T-helper 2 cell (primary cell): ENCODE data around the gene HTR3B.
"Not testable (repeated sequence)": the region's sequence is repeated elsewhere in the genome, so short reads cannot be mapped to it uniquely, and the experiment has no call there.

Experiments
- DNase-seq, 5 experiments: peaks; one replicate each; pipeline versions ENCODE4 v3.0.0 to v3.0.0-alpha.2; 2012 to 2022

Gene HTR3B

DNA sequence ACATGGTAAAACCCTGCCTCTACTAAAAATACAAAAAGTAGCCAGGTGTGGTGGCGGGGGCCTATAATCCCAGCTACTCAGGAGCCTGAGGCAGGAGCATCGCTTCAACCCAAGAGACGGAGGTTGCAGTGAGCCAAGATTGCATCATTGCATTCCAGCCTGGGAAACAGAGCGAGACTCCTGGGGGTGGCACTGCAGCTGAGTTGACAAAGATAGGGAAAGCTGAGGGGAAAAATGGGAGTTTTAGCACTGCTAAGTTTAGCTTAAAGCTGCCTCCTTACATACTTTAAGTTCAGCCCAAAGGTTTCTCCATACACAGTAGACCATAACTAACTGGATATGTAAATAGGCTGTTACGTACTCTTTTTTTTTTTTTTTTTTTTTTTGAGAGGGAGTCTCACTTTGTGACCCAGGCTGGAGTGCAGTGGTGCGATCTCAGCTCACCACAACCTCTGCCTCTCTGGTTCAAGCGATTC is 20.2 kb upstream of the HTR3B start:
- no peak for DNase-seq

DNA sequence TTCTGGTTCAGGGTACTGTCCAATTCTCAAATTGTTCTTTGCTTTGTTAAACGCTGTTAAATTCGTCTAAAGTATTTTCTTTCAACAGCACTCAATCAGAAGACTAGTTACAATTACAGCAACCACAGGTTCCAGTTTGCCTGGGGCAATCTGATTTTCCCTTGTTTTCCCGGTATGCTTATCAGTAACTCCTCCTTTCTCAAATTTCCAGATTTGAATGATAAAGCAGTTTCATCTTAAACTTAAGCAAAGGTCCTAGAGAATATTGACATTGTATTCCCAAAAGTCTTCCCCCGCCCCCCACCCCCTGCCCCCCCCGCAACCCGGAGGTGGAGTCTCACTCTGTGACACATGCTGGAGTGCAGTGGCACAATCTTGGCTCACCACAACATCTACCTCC is 18.7 kb upstream of the HTR3B start:
- DNase-seq: no peak

DNA sequence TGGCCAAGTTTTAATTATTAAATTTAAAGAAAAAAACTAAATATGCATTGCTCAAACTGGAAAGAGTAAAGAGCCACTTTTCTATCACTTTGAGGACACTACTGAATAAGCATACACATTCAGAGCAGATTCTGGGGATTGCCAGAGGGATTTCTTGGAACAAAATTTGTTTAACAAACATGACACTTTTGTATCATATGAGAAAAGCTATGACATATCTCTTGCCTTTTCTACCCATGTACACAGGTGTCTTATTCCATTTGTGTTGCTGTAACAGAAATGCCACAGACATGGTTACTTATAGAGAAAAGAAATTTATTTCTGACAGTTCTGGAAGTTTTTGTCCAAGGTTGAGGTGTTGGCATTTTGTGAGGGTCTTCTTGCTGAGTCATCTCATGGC is 15.7 kb upstream of the HTR3B start:
- no peak for DNase-seq

DNA sequence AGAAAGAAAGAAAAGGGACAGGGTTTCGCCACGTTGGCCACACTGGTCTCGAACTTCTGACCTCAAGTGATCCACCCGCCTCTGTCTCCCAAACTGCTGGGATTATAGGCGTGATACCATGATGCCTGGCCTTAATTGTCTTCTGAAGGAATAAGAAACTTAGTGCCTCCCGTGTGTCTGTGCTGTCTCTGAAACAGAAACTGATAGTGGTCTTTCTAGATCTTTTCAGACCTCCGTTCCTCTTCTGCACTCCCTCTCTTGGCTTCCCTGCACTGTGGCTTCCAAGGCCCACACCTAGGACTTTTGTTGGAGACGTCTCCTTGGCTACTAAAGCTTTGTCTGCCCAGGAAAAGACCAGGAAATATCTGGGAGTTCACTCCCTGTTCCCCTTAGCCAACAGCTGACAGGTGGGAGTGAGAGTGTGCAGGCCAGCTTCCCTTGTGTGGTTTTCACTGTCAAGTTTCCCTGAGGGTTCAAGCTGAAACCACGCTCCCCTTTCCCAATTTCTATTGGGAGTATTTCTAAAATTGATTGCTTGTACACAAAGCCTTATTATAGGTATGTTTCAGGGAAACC is 10.1 kb upstream of the HTR3B start:
- peak in 1 of 5 experiments; percentile 8 for DNase-seq

DNA sequence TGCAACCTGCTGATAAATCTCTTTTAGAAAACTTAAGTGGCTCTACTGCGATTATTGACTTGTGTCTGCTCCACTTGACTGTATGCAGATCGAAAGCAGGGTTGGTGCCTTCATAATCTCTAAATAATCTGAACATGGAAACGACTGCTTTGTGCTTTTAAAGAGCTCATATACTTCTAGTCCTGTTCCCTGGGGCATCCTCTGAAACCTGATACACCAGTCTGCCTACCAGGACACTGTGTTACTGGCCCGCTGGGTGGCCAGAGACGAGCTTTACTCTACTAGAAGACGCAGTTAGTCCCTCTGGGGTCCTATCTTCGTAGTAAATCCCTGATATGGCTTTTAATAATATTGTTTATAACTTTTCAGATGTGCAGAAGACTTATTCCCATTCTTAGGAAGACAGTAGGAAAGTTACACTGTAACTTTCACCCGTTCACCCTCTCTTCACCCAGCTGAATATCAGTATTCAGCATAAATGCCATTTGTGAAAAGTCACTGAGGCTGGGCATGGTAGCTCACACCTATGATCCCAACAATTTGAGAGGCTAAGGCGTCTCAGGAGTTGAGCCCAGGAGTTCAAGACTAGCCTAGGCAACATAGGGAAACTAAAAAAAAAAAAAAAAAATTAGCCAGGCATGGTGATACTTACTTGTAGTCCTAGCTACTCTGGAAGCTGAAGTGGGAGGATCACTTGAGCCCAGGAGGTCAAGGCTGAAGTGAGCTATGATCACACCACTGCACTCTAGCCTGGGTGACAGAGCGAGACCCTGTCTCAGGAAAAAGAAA is 9.0 kb upstream of the HTR3B start:
- DNase-seq: no peak

DNA sequence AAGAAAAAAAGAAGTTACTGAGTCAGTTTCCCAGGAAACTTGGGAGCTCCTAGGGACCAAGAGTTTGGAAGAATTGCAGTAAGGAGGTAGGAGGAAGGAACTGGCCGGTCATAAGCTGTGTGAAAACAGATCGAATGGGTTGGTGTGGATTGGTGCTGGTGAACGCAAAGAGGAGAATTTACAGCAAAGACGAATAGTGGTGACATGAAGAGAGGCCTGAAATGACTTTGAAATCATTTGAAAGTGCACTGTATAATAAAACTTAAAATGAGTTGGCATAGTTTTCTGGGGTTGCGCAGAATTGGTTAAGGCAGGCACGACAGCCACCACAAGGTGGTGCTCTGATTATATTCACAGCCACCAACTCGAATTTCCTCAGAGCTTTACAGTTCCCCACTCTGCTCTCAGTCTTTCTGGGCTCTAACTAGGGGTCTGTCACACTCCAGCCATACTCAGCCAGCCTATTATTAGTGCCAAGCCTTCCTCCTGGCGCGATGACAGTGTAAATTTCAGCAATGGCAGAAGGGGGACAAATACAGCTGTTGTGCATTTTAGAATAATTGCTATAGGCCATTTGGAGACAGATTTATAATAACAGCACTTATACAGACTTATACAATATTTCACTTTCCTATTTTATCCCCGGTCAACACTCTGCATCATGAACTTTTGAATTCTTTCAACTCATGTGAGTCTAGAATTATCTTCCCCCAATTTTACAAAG is 8.3 kb upstream of the HTR3B start:
- peak in 2 of 5 experiments; percentile 12 to 57 for DNase-seq

DNA sequence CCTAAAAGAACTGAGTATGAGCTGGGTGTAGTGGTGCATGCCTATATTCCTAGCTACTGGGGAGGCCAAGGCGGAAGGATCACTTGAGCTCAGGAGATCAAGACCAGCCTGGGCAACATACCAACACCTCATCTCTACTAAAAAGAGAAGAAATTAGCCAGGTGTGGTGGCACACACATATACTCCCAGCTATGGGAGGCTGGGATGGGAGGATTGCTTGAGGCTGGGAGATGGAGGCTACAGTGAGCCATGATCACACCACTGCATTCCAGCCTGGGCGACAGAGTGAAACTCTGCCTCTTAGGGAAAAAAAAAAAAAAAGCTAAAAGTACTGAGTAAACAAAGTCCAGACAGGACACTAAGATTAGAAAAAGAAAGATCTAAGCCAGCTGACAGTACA is 3.5 kb upstream of the HTR3B start:
- DNase-seq: no peak

DNA sequence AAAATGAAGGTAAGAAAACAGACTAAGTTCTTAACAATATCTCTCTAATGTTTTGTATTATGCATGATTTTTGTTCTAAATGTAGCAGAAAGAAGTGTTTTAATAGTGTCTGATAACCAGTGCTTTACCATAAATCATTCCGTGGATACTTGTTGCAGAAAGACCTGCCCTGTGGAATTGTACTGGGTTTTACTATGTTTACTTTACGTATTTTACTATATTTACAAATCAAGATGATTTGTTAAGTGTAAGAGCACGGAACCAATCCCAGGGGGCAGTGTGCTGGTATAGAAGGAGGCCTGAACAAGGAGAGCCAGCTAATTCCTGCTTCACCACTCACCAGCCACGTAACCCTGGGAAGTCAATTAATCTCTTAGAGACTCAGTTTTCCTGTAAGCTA is 1.4 kb downstream of the HTR3B start:
- DNase-seq: no peak

DNA sequence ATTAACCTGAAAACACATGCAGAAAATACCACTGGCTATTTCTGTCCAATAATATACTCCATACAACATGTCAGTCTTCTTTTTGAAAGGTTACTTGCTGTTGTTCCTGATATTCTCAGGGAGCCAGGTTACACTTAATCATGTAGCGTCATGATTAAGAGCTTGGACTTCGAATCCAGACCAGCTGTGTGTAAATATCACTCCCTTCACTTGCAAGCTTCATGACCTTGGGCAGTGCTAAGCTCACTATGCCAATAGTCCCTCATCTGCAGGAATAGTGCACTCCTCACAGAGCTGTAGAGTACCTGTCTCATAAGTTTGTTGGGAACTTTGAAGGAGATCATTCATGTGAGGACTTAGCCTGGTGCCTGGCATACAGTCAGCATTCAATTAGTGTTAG is 1.9 kb downstream of the HTR3B start:
- no peak for DNase-seq

DNA sequence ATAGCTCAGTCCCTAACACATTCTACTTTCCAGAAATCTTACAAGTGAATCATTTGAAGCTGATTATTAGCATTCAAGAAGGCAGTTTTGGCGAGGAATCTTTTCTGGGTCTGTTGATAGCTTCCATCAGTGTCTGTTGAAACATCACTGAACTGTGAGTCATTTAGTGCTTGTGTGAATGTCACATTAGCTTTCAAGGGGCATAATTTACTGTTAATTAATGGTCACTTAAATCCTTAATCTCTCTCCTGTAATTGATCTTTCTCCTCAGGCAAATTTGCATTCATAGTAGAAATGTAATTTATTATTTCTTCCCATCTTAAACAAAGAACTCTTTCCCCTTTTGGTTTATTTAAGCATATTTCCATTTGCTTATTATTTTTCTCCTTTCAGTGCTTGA is 2.6 kb downstream of the HTR3B start:
- DNase-seq: no peak

DNA sequence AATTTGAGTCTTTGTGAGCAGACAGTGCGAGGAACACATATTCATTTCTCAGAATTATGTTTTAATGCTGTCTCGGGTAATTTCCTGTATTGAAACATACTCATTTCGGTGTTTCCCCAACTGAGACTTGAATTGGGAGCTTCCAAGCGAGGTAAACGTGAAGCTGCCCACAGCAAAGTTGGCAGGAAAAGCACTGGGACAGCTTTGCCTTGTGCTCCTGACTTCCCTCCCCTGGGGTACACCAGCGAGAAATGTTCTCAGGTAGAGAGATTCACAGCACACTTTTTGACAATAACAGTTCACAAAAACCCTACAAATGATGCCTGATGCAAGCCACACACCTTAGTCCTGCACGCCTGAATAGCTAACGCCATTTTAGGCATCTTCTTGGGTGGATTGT is 3.1 kb downstream of the HTR3B start:
- no peak for DNase-seq

DNA sequence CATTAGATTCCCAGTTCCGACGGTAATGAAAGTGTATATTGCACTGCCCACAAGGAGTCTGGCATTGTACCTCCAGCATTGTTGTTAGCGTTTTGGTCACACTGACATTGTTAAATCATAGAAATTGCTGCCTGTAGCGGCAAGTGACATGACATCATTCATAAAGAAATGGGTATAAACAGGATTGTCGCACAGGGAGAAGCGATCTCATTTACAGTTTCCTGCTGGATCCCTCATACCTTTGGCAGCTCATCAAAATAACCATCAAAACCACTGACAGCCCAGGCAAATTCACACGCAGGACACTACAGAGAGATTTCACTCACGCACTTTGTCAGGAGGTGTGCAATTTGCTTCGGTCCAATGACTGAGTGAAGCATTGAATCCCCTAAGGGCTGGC is 3.5 kb downstream of the HTR3B start:
- DNase-seq: no peak

DNA sequence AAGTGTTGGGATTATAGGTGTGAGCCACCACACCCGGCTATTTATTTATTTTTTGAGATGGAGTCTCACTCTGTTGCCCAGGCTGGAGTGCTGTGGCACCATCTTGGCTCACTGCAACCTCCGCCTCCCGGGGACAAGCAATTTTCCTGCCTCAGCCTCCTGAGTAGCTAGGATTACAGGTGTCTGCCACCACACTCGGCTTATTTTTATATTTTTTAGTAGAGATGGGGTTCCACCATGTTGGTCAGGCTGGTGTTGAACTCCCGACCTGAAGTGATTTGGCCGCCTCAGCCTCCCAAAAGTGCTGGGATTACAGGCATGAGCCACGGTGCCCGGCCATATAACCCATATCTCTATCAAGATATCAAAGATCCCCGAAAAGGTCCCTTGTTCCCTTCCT is 6.9 kb downstream of the HTR3B start:
- not testable (repeated sequence) for DNase-seq

DNA sequence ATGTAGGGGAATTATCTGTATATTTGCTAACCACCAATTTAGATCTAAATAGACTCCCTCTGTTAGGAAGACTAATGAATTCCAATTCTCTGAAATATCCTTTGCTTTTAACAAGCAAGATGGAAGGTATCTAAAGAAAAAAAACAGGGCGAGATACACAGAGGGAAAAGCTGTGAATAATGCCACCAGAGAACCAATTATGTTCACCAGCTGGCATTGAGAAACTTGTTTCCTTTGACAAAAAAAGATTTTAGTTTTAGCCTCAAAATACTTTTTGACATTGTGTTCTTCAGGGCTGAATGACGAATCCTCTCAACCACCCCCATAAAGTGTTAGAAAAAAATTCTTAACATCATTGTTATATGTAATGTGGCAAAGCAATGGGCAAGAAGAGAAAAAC is 19.0 kb downstream of the HTR3B start:
- DNase-seq: no peak

DNA sequence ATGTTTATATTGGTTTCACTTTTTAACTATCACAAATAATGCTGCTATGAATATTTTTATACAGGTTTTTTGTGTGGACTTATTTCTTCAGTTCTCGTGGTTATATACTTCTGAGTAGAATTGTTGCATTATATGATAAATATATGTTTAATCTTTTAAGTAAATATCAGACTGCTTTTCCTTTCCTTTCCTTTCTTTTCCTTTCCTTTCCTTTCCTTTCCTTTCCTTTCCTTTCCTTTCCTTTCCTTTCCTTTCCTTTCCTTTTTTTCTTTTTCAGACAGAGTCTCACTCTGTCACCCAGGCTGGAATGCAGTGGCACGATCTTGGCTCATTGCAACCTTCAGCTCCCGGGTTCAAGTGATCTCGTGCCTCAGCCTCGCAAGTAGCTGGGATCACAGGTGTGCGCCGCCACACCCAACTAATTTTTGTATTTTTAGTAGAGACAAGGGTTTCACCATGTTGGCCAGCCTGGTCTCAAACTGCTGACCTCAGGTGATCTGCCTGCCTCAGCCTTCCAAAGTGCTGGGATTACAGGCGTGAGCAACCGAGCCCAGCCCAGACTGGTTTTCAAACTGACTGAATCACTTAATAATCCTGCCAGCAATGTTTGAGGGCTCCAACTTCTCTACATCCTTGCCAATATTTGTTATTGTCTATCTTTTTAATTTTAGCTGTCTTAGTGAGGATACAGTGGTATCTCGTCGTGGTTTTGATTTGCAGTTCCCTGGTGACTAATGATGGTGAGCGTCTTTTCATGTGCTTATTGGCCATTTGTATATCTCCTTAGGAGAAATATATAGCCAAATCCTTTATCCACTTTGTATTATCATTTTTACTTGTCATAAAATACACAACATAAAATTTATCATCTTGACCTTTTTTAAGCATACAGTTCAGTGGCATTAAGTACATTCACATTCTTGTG is 21.9 kb downstream of the HTR3B start:
- no peak for DNase-seq

DNA sequence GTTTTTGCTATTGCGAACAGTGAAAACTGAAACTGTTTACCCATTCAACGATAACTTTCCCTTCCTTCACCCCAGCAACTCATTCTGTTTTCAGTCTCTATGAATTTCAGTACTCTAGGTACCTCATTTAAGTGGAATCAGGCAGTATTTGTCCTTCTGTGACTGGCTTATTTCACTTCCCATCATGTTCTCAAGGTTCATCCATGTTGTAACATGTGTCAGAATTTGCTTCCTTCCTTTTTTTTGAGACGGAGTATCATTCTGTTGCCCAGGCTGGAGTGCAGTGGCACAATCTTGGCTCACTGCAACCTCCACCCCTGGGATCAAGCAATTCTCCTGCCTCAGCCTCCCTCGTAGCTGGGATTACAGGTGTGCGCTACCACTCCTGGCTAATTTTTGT is 23.7 kb downstream of the HTR3B start:
- no peak for DNase-seq

DNA sequence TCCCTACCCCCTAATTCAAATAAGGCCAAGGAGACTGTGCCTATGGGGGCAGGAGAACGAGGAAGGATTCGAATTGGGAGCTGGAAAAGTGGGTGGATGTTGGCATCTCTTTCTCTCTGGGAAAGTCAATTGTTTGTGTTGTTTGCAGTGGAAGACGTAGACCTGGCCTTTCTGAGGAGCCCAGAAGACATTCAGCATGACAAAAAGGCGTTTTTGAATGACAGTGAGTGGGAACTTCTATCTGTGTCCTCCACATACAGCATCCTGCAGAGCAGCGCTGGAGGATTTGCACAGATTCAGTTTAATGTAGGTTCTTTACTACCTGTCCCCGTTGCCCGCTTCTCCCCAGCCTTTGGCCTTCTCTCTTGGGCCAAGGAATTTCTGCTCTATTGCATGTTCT is 28.2 kb downstream of the HTR3B start:
- no peak for DNase-seq

DNA sequence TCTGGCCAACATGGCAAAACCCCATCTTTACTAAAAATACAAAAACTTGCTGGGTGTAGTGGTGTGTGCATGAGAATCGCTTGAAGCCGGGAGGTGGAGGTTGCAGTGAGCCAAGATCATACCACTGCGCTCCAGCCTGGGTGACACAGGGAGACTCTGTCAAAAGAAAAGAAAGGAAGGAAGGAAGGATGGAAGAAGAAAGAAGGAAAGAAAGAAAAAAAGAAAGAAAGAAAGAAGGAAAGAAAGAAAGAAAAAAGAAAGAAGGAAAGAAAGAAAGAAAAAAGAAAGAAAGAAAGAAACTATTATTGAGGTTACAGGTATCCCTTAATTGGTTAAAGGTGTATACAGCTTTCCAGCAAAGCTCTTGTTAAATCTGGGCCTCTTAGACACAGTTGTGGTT is 29.6 kb downstream of the HTR3B start:
- not testable (repeated sequence) for DNase-seq

DNA sequence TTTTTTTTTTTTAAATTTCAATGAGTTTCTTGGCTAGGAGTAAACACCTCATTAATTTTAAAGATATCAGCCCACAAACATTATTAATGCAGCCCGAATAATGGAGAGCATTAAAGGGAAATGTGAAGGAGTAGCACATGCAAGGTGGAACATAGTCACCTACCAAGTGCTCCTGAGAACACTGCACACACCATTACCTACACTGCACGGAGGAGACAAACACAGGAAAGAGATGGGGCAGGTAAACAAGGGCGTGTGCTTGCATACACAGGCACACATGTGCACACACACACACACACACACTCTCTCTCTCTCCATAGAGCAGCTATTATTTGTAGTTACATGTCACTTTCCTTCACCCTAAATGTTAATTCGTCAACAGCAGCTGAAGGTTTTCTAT is 30.2 kb downstream of the HTR3B start:
- DNase-seq: peak in 1 of 5 experiments; percentile 34

DNA sequence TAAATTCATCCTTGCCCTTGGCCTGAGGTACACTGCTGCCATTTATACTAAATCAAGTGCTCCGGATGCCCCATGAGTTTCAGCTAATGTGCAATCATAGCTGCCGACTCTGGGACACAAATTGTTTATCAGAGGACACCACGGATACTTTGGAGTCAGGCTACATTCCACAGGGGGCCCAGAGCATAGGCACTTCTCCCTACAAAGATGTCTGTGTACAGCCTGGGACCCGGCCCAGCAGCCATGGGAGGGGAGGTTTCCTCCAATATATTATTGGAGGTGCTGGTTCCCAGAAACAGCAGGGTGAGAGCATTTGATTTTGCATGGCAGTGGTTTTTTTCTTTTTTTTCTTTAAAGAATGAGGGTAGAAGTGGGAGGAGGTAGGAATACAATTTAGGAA is 31.3 kb downstream of the HTR3B start:
- DNase-seq: no peak

DNA sequence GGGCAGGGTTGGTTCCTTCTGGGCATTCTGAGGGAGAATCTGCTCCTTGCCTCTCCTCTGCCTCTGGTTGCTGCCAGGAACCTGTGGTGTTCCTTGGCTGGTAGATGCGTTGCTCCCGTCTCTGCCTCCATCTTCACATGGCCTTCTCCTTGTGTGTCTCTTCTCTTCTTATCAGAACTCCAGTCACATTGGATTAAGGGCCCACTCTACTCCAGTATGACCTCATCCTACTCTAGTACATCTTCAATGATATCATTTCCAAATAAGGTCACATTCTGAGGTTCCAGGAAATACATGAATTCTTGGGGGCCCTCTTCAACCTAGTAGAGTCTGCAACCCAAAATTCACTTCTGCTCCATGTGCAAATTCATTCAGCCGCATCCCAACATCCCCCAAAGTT is 33.3 kb downstream of the HTR3B start:
- DNase-seq: no peak

DNA sequence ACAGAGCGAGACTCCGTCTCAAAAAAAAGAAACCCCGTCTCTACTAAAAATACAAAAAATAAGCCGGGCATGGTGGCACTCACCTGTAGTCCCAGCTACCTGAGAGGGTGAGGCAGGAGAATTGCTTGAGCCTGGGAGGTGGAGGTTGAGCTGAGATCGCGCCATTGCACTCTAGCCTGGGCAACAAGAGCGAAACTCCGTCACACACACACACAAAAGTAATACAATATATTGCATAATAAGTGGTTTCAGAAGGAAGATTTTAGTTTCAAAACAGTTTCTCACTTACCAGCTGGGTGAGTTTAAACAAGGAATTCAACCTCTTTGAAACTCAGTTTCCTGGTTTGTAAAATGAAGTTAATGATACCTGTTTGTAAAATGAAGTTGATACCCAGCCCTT is 37.7 kb downstream of the HTR3B start:
- no peak for DNase-seq

DNA sequence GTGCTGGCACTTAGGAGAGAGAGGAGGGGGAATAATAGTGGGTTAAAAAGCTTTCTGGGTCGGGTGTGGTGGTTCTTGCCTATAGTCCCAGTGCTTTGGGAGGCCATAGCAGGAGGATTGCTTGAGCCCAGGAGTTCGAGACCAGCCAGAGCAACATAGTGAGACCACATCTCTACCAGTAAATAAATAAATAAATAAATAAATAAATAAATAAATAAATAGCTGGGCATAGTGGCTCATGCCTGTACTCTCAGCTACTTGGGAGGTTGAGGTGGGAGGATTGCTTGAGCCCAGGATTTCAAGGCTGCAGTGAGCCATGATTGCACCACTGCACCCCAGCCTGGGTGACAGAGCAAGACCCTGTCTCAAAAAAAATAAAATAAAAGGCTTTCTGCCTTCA is 41.6 kb downstream of the HTR3B start:
- DNase-seq: not testable (repeated sequence)
